HG03097 (cell line): ENCODE measurements around the gene ARHGAP1.

Source experiments
- ATAC-seq: cut with Tn5 transposase; IDR thresholded peaks from one replicate; pipeline ENCODE4 v1.9.1; 2021; ENCODE audit not compliant: unreplicated experiment, low FRiP score

Gene ARHGAP1

GRCh38 chr11:46649180-46649738 lies 51.2 kb downstream of the ARHGAP1 start:
- ATAC-seq = no peak

DNA sequence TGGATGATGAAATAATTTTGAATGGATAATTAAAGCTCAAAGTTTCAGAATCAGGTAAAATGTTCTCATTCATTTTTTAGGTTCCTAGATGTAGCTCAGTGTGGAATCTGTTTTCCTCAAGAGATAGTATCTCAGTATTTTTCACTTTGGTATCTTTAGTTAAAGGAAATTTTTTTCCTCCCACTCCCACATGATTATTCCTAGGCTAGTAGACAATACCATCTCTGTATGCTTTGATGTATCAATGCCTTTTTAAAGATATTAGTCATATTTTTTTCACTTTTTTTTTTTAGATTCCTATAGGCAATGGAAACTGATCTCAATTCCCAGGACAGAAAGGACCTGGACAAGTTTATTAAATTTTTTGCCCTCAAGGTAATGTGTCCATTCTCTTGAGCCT lies 56.4 kb downstream of the ARHGAP1 start:
- ATAC-seq = no peak

- no peak for ATAC-seq
Measured at GRCh38 chr11:46643531-46643930, 56.9 kb downstream of the ARHGAP1 start.

GRCh38 chr11:46642627-46643335 lies 57.6 kb downstream of the ARHGAP1 start:
- no peak for ATAC-seq

- no peak for ATAC-seq
Measured at GRCh38 chr11:46641639-46642038, 58.8 kb downstream of the ARHGAP1 start.

DNA sequence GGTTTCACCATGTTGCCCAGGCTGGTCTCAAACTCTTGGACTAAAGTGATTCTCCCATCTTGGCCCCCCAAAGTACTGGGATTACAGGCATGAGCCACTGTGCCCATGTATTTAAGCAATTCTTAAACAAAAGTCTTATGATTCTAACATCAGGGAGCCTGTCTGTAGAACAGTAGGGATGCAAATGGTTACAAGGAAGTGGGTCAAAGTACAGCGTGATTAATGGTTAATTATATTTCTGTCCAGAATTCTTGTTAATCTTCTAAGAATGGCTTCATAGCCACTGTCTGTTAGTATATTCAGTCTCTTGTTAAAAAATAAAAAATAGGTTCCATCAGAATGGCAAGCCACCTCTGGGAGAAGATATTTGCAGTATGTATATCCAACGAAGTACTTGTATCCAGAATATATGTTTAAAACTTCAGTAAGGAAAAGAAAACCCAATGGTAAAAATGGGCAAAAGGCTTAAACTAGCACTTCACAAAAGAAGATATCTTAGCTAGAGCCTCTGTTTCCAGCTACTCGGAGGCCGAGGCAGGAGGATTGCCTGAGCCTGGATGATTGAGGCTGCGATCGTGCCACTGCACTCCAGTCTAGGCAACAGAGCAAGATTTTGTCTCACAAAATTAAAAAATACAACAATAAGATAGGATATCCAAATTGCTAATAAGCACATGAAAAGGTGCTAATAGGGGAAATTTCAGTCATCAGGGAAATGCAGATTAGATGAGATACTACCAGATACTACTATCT lies 60.2 kb downstream of the ARHGAP1 start:
- ATAC-seq = no peak

DNA sequence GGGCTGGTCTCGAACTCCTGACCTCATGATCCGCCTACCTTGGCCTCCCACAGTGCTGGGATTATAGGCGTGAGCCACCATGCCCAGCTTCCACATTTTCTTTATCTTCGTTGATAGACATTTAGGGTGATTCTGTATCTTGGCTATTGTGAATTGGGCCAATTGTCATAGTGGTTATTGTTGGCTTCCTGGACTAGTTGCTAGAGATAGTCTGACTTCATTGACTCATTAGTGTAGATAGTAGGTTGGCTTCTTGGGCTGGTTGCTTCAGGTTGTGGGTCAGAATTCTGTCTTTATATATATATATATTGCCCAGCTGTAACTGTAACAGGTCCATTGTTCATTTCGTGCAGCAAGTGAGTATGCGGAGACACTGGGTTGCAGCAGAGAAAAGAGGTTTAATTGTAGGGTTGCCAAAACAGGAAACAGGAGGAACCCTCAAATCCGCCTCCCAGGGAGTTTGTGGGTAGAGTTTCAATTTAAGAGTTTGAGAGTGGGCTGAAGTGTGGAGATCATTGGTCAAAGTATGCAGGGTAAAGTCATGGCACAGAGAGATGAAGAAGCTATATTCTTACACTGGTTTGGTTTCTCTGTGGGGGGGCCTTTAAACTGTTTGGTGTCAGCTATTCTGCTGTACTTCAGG lies 61.1 kb downstream of the ARHGAP1 start:
- no peak for ATAC-seq

GRCh38 chr11:46637546-46637945 lies 62.9 kb downstream of the ARHGAP1 start:
- ATAC-seq = no peak

GRCh38 chr11:46635557-46636139 lies 64.8 kb downstream of the ARHGAP1 start:
- no peak for ATAC-seq

DNA sequence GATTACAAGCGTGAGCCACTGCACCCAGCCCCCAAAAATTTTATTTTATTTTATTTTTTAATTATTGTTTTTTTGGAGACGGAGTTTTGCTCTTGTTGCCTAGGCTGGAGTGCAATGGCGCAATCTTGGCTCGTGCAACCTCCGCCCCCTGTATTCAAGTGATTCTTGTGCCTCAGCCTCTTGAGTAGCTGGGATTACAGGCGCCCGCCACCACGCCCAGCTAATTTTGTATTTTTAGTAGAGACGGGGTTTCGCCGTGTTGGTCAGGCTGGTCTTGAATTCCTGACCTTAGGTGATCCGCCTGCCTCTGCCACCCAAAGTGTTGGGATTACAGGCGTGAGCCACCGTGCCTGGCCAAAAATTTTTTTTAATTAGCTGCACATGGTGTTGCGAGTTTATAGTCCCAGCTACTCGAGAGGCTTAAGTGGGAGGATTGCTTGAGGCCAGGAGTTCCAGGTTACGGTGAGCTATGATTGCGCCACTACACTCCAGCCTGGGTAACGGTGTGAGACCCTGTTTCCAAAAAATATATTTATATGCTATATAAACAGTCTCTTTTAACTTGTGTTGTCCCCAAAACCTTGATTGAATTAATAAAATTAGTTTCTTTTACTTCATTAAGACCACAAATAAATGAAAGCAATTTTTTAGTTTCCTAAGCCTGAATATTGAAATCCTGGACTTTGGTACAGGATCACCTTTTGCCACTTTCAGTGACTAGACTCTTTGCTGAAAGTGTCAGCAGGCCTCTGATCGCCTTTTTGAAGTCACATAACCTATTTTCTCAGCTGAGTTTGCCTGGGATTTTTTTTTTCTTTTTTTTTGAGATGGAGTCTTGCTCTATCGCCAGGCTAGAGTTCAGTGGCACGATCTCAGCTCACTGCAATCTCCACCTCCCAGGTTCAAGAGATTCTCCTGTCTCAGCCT lies 66.9 kb downstream of the ARHGAP1 start:
- ATAC-seq = no peak

DNA sequence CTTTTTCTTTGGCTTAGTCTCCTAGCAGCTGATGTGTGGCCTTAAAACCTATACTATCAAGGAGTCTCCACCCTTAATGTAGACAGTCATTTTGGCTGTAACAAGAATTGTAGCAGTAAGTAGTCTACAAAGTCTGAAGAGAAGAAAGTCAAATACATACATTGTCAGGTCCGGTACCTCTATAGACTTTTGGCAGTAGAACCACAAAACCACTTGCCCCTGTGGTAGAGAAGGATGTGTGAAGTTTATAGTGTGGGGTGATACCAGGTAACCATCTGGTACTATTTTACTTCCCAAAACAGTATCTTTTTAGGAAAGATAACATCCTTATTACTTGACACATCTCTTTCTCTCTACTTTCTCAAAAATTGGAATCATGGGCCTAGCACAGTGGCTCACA lies 67.9 kb downstream of the ARHGAP1 start:
- no peak for ATAC-seq

DNA sequence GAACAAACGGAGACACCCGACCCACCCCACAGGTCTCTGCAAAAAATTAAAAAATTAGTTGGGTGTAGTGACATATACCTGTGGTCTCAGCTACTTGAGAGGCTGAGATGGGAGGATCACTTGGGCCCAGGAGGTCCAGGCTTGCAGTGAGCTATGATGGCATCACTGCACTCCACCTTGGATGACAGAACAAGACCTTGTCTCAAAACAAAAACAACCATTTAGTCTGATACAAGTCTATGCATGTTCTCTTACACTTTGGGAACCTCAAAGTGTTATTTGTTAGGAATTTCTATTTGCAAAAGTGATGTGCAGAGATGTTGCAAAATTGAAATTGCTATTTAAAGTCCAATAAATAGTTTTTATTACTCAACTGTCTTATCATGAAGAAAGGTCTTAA lies 68.7 kb downstream of the ARHGAP1 start:
- no peak for ATAC-seq

GRCh38 chr11:46630237-46630636 lies 70.2 kb downstream of the ARHGAP1 start:
- no peak for ATAC-seq

- no peak for ATAC-seq
Measured at GRCh38 chr11:46628961-46629360, 71.5 kb downstream of the ARHGAP1 start.
